Measurements from ENCODE around the gene ALPI. TPM values are rescaled to one million over a fixed set of nuclear protein-coding genes. Genes with fewer than 3 reads are reported as not detected.

Gene ALPI
- total and polyA plus RNA-seq, 2 donors (not counting 1 experiment from before 2014, with no cell fraction given): not detected

- Histone ChIP-seq H3K9me3 (ENCODE audit: control insufficient read depth, insufficient read depth, low read depth, low read length) (no peaks in the 10 kb centered on the region), H2AFZ (ENCODE audit: low read length) (no peak overlapping the region), H3K27me3 (ENCODE audit: control insufficient read depth, insufficient read depth, low read length) (peaks cover 13% of the 10 kb centered on the region), H3K27ac (ENCODE audit: insufficient read depth, low read length) (no peak overlapping the region), H3K36me3 (ENCODE audit: control insufficient read depth, insufficient read depth, low read length) (no peaks in the 10 kb centered on the region), H4K20me1 (ENCODE audit: control insufficient read depth, extremely low read depth, insufficient read depth, low read length) (no peaks in the 10 kb centered on the region), H3K79me2 (ENCODE audit: control insufficient read depth, insufficient read depth, low read length) (no peaks in the 10 kb centered on the region), H3K9ac (ENCODE audit: insufficient read depth, low read length) (no peak overlapping the region), H3K4me1 (ENCODE audit: control insufficient read depth, extremely low read depth, insufficient read depth, low read length) (no peaks in the 10 kb centered on the region), H3K4me3 (replicated peaks in 1 of 4; ENCODE audit: control extremely low read depth in 1 of 4, insufficient read depth in 1 of 4, low read depth in 3 of 4, low read length in 4 of 4) (no peak overlapping the region), H3K4me2 (ENCODE audit: extremely low read depth, insufficient read depth, low read length) (no peak overlapping the region)
- TF ChIP-seq EZH2 (IDR thresholded peaks at IDR 0.05; ENCODE audit: low read length, missing control alignments) (no peak), CTCF (conservative IDR thresholded peaks at IDR 0.05 in 1 of 2, IDR thresholded peaks at IDR 0.05 in 1 of 2; ENCODE audit: low read depth in 1 of 2, low read length in 2 of 2) (no peak)
- no peak for DNase-seq (ENCODE audit: low read depth in 2 of 2)
Measured at GRCh38 chr2:232482301-232483238, 26.6 kb downstream of the ALPI start.

- H3K27ac ChIP-seq (ENCODE audit: insufficient read depth, low read length): no peak overlapping the region
- H3K4me1 ChIP-seq (ENCODE audit: control insufficient read depth, extremely low read depth, insufficient read depth, low read length): no peaks in the 10 kb centered on the region
- H3K36me3 ChIP-seq (ENCODE audit: control insufficient read depth, insufficient read depth, low read length): no peaks in the 10 kb centered on the region
- no peak for DNase-seq (ENCODE audit: low read depth in 2 of 2)
- no peaks in the 10 kb centered on the region for H4K20me1 ChIP-seq (ENCODE audit: control insufficient read depth, extremely low read depth, insufficient read depth, low read length)
- H3K9ac ChIP-seq (ENCODE audit: insufficient read depth, low read length): no peak overlapping the region
- H3K27me3 ChIP-seq (ENCODE audit: control insufficient read depth, insufficient read depth, low read length): peaks cover 16% of the 10 kb centered on the region
- no peaks in the 10 kb centered on the region for H3K79me2 ChIP-seq (ENCODE audit: control insufficient read depth, insufficient read depth, low read length)
- no peak overlapping the region for H3K4me3 ChIP-seq (replicated peaks in 1 of 4; ENCODE audit: control extremely low read depth in 1 of 4, insufficient read depth in 1 of 4, low read depth in 3 of 4, low read length in 4 of 4)
- H3K9me3 ChIP-seq (ENCODE audit: control insufficient read depth, insufficient read depth, low read depth, low read length): no peaks in the 10 kb centered on the region
- no peak overlapping the region for H3K4me2 ChIP-seq (ENCODE audit: extremely low read depth, insufficient read depth, low read length)
- TF ChIP-seq EZH2 (IDR thresholded peaks at IDR 0.05; ENCODE audit: low read length, missing control alignments) (no peak), CTCF (conservative IDR thresholded peaks at IDR 0.05 in 1 of 2, IDR thresholded peaks at IDR 0.05 in 1 of 2; ENCODE audit: low read depth in 1 of 2, low read length in 2 of 2) (no peak)
- H2AFZ ChIP-seq (ENCODE audit: low read length): no peak overlapping the region
Measured at GRCh38 chr2:232483311-232483922, 27.5 kb downstream of the ALPI start.

DNA sequence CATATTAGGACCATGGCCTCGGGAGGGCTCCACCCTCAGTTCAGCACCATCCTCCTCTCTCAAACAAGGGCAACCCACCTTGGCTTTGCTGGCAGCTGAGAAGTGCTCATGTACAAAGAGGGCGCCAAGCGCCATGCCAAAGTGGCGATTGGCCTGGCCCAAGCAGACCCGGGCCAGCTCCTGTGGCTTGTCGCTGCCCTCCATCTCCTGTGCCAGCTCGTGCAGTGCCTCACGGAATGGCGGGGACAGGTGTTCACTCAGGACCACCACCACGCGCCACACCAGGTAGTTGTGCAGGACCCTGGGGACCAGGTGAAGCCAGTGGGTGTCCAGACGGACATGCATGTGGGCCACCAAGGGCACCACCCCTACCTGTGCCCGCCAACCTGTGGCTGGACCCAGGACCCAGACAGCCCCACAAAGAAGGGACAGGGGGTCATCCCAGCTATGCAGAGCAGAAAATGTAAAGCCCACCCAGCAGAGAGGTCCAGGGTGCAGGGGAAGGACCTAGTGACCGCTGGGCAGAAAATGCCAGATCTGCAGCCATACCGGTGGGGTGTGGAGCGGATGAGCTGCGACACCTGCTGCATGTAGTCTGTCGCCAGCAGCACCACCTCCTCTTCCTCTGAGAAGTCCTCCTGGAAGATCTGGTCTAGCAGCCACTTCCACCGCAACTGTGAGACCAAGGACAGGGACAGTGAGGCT lies 28.1 kb downstream of the ALPI start:
- H3K4me3 ChIP-seq (replicated peaks in 1 of 4; ENCODE audit: control extremely low read depth in 1 of 4, insufficient read depth in 1 of 4, low read depth in 3 of 4, low read length in 4 of 4): no peak overlapping the region
- H2AFZ ChIP-seq (ENCODE audit: low read length): no peak overlapping the region
- H3K36me3 ChIP-seq (ENCODE audit: control insufficient read depth, insufficient read depth, low read length): no peaks in the 10 kb centered on the region
- H3K27me3 ChIP-seq (ENCODE audit: control insufficient read depth, insufficient read depth, low read length): peaks cover 21% of the 10 kb centered on the region
- no peaks in the 10 kb centered on the region for H3K4me1 ChIP-seq (ENCODE audit: control insufficient read depth, extremely low read depth, insufficient read depth, low read length)
- no peak overlapping the region for H3K4me2 ChIP-seq (ENCODE audit: extremely low read depth, insufficient read depth, low read length)
- DNase-seq (ENCODE audit: low read depth in 2 of 2): no peak
- H4K20me1 ChIP-seq (ENCODE audit: control insufficient read depth, extremely low read depth, insufficient read depth, low read length): no peaks in the 10 kb centered on the region
- H3K9me3 ChIP-seq (ENCODE audit: control insufficient read depth, insufficient read depth, low read depth, low read length): no peaks in the 10 kb centered on the region
- no peak overlapping the region for H3K9ac ChIP-seq (ENCODE audit: insufficient read depth, low read length)
- no peak overlapping the region for H3K27ac ChIP-seq (ENCODE audit: insufficient read depth, low read length)
- no peaks in the 10 kb centered on the region for H3K79me2 ChIP-seq (ENCODE audit: control insufficient read depth, insufficient read depth, low read length)
- no peak for TF ChIP-seq CTCF (conservative IDR thresholded peaks at IDR 0.05 in 1 of 2, IDR thresholded peaks at IDR 0.05 in 1 of 2; ENCODE audit: low read depth in 1 of 2, low read length in 2 of 2)
- no peak for TF ChIP-seq EZH2 (IDR thresholded peaks at IDR 0.05; ENCODE audit: low read length, missing control alignments)

Data from fibroblast of lung (primary cell).